Left colon (tissue), 2 donors: ENCODE data around the gene LACTBL1. TPM values are rescaled to one million over a fixed set of nuclear protein-coding genes. Genes with fewer than 3 reads are reported as not detected.

Source experiments
- ATAC-seq: fragments of 200-7000 bp; cut with Tn5 transposase; one replicate; pipeline ENCODE4 v1.9.1; 2020; ENCODE audit warnings: mild to moderate bottlenecking, moderate library complexity
- DNase-seq, 2 donors: peaks; one replicate each; pipeline ENCODE4 v3.0.0-alpha.2; 2020
- intact Hi-C, 2 donors: fragments of 100-400 bp; cut with DNase I in 1 of 2; cut with micrococcal nuclease in 1 of 2; formaldehyde crosslinking; loops; one replicate each; pipeline versions ENCODE4 v1.11.2 to v1.14.0; 2022; cut with DNase I, micrococcal nuclease
- total RNA-seq, 2 donors: library from RNA; stranded (reverse); fragmentation: NEBNext Ultra II Directional; extraction: Animal tissue kit (Norgen Biotek cat#: 25700); gene quantifications; one replicate each; pipeline ENCODE4 v1.2.1, GENCODE V29; 2021
- donor health status: DM: no; HTN: no; CAD: no.
- donor health status: DM: yes; HTN: yes; CAD: no.

LACTBL1 gene
- total RNA-seq, 2 donors from 2014 or later = not detected

DNA sequence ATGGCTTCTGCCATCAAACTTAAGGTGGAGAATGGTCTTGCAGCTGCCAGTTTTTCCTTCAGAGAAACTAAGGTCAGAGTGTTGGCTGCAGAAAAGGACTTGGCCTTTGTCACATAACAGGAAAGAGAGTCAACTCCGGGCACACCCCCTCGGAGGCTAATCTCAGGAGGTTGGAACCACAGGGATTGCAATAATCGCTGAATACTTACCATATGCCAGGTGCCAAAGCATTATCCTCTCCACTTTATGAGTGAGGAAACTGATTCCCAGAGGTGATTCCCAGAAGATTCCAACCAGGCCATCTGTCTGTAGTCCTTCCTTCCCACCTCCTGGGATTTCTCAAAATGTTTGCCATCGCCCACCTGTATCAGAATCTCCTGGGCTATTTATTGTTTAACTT is 54.0 kb downstream of the LACTBL1 start:
- ATAC-seq = no peak
- intact Hi-C loops = no loop called here
- no peak for DNase-seq

DNA sequence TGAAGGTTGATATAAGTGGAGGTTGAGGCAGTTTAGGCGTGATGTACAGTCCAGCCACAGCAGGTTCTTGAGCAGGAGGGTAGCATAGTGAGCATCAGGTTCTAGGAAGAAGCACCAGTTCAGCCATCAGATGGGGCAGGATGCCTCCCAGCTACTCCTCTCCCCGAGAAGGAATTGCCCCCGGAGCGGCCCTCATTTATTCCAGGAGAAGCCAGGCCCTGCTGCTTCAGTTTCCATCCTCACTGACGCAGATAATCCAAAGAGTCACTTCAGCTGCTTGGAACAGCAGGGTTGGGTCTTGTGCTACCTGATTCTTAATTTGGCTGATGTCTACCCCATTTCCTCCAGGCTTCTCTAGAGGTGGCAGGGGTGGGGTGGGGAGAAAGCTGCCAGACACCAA is 54.7 kb downstream of the LACTBL1 start:
- no peak for ATAC-seq
- intact Hi-C loops = no loop called here
- DNase-seq = no peak

DNA sequence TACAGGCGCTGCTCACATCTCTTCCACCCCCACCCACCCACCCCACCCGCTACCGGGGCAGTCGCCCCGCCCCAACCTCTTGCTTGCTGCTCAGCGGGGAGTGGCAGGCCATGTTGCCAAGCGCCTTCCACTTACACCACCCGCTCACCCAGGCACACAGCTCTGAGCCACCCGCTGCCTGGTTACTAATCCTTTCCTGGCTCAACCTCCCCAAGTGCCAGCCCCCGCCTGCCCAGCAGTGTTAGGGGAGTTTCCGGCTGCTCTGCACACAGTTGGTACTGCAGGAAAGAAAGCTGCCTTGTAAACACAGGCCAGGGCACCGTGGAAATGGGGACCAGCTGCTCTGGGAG is 56.2 kb downstream of the LACTBL1 start:
- intact Hi-C loops = no loop called here
- ATAC-seq (peak; percentile 63), DNase-seq (no peak)

DNA sequence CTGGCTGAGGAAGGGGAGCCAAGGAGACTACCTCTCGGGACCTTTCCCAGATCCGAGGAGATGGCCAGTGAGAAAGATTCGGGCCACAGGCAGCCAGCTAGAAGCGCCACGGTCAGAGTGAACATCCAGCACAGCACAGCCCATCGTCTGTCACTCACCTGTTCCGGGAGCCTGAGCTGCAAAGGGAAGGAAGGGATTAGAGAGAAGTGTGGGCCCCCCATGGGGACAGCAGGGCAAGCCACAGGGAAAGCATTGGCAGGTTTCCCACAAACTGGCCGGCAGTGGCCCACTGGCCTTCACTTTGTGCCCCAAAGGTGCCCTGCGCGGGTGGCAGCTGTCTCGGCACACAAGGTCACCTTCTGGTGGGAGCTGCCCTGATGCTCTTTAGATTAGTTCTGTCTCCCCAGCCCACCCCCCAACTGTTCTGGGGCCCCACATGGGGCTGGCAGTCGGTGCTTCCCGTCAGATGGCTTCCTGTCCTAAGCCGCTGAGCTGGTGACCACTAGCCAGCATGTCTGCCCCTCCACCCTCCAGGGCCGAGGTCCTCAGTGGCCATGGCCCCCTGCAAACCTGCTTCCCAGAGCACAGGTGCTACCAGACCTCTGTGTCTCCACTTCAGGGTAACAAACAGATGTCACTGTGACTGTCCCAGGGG is 56.7 kb downstream of the LACTBL1 start:
- DNase-seq (no peak), ATAC-seq (peak; percentile 8)
- intact Hi-C loops = no loop called here

DNA sequence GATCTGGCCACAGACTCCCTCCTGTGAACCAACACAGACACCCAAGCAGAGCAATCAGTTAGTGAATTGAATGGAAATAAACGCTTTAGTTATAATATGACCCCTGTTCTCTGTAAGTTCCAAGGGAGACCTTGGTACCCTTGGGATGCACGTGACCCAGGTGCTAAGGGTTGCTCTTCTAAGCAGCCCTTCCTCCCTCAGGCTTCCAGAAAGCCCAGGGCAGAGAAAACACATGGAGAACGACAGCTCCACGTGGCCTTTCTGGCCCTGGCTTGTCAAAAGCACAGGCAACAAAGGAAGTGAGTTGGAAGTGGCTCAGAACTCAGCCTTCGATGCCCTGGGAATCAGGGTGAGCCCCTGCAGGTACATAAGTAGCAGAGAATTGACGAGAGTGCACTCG is 57.4 kb downstream of the LACTBL1 start:
- intact Hi-C loops = no loop called here
- DNase-seq = no peak
- no peak for ATAC-seq

DNA sequence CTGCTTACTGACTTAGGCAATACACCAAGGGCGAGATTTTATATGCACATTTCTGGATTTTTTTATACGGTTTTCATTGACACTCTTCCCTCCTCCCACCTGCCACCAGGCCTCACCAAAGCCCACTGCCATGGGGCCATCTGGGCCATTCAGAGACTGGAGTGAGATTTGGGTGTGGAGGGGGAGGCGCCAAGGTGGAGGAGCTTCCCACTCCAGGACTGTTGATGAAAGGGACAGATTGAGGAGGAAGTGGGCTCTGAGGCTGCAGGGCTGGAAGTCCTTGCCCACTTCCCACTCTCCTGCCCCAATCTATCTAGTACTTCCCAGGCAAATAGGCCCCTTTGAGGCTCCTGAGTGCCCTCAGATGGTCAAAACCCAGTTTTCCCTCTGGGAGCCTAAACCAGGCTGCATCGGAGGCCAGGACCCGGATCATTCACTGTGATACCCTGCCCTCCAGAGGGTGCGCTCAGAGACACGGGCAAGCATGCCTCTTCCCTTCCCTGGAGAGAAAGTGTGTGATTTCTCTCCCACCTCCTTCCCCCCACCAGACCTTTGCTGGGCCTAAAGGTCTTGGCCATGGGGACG is 57.9 kb downstream of the LACTBL1 start:
- no peak for ATAC-seq
- DNase-seq = no peak
- intact Hi-C loops = no loop called here

DNA sequence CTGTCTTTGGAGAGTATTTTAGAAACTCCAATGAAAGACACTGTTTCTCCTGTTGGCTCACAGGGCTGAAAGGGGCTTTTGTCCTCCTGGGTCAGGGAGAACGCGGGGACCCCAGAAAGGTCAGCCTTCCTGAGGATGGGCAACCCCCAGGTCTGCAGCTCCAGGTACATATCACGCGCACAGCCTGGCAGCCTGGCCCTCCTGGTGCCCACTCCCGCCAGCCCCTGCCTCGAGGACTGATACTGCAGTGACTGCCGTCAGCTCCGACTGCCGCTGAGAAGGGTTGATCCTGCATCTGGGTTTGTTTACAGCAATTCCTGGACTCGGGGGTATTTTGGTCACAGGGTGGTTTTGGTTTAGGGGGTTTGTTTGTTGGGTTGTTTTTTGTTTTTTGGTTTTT is 58.5 kb downstream of the LACTBL1 start:
- no peak for DNase-seq
- intact Hi-C loops = no loop called here
- ATAC-seq = no peak

DNA sequence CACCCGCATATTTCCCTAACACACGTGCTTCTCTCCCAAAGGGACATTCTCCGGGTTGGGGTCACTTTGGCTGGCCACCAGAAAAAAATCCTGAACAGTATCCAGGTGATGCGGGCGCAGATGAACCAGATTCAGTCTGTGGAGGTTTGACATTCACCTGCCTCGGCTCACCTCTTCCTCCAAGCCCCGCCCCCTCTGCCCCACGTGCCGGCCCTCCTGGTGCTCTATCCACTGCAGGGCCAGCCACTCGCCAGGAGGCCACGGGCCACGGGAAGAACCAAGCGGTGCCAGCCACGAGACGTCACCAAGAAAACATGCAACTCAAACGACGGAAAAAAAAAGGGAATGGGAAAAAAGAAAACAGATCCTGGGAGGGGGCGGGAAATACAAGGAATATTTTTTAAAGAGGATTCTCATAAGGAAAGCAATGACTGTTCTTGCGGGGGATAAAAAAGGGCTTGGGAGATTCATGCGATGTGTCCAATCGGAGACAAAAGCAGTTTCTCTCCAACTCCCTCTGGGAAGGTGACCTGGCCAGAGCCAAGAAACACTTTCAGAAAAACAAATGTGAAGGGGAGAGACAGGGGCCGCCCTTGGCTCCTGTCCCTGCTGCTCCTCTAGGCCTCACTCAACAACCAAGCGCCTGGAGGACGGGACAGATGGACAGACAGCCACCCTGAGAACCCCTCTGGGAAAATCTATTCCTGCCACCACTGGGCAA is 59.1 kb downstream of the LACTBL1 start:
- DNase-seq (no peak), ATAC-seq (no peak)
- intact Hi-C loops = no loop called here

DNA sequence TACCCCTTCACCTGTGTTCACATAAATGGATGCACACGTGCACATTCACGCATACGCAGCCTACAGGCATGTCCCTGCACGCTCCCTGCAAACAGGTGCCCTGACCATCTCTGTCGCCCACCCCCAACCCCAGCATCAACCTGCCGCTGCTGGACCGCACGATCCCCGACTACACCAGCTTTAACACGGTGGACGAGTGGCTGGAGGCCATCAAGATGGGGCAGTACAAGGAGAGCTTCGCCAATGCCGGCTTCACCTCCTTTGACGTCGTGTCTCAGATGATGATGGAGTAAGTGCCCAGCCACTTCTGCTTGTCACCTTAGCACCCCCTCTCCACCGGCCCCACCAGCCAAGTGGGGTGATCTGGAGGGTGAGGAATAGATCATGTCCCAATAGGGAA is 60.4 kb downstream of the LACTBL1 start:
- DNase-seq (no peak), ATAC-seq (no peak)
- intact Hi-C loops = no loop called here

DNA sequence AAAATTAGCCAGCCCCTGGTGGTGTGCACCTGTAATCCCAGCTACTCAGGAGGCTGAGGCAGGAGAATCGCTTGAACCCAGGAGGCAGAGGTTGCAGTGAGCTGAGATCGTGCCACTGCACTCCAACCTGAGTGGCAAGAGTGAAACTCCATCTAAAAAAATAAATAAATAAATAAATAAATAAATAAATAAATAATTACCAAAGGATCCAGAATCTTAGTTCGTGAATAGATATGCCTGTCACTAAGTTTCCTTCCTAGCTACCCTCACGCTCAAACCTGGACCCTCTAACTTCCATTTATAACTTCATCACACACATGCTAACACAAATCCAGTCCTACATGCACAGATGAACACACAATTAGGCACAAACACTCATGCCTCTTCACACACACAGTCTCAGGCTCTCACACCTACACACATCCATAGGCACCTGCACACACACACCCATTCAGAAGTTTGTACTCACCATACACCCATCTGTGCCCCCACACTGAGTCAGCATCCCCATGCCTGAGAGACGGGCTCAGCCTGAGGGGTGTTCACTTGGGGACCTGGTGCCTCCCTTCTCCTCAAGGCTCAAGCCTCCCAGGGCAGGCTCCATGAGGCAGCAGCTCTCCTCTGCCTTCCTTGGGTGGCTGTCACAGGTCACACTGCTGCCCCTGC is 61.5 kb downstream of the LACTBL1 start:
- ATAC-seq (no peak), DNase-seq (no peak)
- intact Hi-C loops = no loop called here

DNA sequence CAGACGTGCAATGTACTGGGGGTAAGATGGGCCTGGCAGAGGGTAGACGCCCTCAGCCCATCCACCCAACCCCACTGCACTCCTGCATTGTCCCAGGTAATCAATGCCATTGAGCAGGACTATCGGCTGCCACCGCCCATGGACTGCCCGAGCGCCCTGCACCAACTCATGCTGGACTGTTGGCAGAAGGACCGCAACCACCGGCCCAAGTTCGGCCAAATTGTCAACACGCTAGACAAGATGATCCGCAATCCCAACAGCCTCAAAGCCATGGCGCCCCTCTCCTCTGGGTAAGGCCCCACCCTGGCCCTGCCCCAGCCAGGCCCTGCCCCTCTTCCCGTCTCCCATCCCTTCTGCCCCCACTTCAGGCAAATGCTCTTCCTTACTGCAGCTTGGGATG is 62.4 kb downstream of the LACTBL1 start:
- DNase-seq (no peak), ATAC-seq (no peak)
- intact Hi-C loops = no loop called here

DNA sequence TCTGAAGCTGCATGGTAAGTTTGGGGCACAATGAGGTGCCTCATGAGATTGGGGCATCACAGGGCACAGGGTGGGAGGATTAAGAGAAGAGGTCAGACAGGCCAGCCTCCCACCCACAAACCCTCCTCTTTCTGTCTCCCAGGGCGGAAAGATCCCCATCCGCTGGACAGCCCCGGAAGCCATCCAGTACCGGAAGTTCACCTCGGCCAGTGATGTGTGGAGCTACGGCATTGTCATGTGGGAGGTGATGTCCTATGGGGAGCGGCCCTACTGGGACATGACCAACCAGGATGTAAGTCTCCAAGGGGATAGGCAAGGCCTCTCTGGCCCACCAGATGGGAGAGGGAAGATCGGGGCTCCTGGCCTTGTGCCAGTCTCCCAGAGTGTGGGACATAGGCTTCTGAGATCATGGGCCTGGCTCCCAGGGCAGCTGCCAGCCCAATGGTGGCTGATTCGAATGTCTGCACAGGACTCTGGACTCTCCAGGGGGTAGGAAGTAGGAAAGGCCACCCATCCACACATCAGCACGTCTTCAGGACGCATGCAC is 63.7 kb downstream of the LACTBL1 start:
- ATAC-seq (no peak), DNase-seq (no peak)
- intact Hi-C loops = no loop called here

DNA sequence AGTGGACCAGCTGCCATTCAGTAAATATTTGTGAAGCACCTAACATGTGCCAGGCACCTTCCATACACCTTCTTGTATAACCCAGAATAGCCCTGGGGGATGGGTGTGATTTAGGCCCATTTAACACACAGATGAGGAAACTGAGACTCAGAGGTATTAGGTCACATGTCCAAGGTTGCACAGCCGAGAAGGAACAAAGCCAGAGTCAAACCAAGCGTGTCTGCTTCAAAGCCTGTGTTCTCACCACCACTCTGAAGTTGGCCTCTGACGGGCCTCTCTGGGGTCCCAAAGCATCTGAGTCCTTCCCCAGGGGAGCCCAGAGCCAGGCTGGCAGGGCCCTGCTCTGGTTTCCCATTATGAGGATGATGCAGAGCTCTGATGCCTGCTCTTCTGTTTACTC is 65.1 kb downstream of the LACTBL1 start:
- ATAC-seq (no peak), DNase-seq (no peak)
- intact Hi-C loops = no loop called here

DNA sequence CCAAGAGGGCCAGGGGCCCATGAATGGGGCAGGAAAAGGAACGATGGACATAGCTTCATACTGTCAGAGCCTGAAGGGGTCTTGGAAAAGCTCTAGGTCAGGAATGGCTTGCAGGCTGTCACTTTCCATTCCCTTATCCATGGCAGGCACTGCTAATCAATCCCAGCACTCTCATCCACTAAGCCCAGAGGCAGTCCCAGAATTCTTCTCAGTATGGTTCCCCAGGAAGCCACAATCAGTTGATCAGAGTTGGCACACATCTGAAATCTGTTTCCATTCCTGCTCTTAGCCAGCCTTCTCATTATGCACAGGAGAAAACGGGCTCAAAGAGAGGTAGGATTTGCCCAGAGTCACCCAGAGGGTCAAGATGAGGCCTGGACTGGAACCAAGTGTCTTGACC is 65.7 kb downstream of the LACTBL1 start:
- intact Hi-C loops = no loop called here
- DNase-seq = no peak
- ATAC-seq = no peak

DNA sequence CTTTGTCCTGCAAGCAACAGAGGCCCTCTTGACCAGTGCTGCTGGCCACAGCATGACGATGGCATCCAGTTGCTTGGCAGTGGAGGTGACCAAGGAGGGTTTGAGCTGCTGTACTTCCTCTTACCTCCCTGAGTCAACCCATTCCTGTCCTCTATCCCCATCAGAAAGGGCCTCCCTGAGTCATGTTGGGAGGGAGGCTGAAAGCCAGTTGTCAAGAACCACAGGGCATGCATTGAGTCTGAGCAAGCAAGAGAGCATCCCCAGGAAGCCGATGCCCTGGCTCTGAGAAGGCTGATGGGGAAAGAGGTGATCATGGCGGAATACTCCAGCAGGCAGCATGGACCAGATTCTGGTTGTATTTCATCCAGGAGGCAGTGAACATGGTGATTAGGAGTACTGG is 69.6 kb downstream of the LACTBL1 start:
- DNase-seq (no peak), ATAC-seq (no peak)
- intact Hi-C loops = no loop called here

Other genes starting within 250 kb of the LACTBL1 start
- not detected for gene TEX46, start 43.0 kb upstream of the LACTBL1 start, total RNA-seq
- 10 to 100 TPM; 39.3 to 50.9 TPM for gene KDM1A, start 46.6 kb upstream of the LACTBL1 start, total RNA-seq
- gene LUZP1, start 196.0 kb upstream of the LACTBL1 start, total RNA-seq = 10 to 100 TPM; 43.7 to 57.8 TPM
- 1 to 10 TPM in 1 of 2 donors, under 1 TPM in 1; 0.46 to 1.1 TPM for gene HTR1D, start 244.6 kb upstream of the LACTBL1 start, total RNA-seq